Measurements from ENCODE around the gene P2RX3.
"Not testable (repeated sequence)": the region's sequence is repeated elsewhere in the genome, so short reads cannot be mapped to it uniquely, and the experiment has no call there.

P2RX3 gene

GRCh38 chr11:57403003-57403801, 65.0 kb downstream of the P2RX3 start:
- not testable (repeated sequence) for DNase-seq

GRCh38 chr11:57403802-57404147, 65.6 kb downstream of the P2RX3 start:
- no peak for DNase-seq

- DNase-seq, result no peak
Observed at GRCh38 chr11:57405271-57405860, 67.2 kb downstream of the P2RX3 start.

- DNase-seq, result no peak
Observed at GRCh38 chr11:57406337-57406904, 68.3 kb downstream of the P2RX3 start.

GRCh38 chr11:57407010-57407920, 69.1 kb downstream of the P2RX3 start:
- no peak for DNase-seq

- no peak for DNase-seq
Observed at GRCh38 chr11:57407941-57408475, 69.9 kb downstream of the P2RX3 start.

- DNase-seq, result no peak
Observed at GRCh38 chr11:57408771-57409170, 70.6 kb downstream of the P2RX3 start.

GRCh38 chr11:57409321-57410100, 71.4 kb downstream of the P2RX3 start:
- no peak for DNase-seq

- DNase-seq, result no peak
Observed at GRCh38 chr11:57410287-57410686, 72.1 kb downstream of the P2RX3 start.

GRCh38 chr11:57413681-57414080, 75.5 kb downstream of the P2RX3 start:
- DNase-seq, result no peak

- no peak for DNase-seq
Observed at GRCh38 chr11:57414612-57415212, 76.6 kb downstream of the P2RX3 start.

GRCh38 chr11:57416436-57416835, 78.3 kb downstream of the P2RX3 start:
- DNase-seq, result no peak

GRCh38 chr11:57417056-57417455, 78.9 kb downstream of the P2RX3 start:
- DNase-seq, result no peak

GRCh38 chr11:57418131-57418530, 80.0 kb downstream of the P2RX3 start:
- no peak for DNase-seq

GRCh38 chr11:57419146-57419545, 81.0 kb downstream of the P2RX3 start:
- no peak for DNase-seq

- DNase-seq, result no peak
Observed at GRCh38 chr11:57421066-57421465, 82.9 kb downstream of the P2RX3 start.

GRCh38 chr11:57421805-57422204, 83.7 kb downstream of the P2RX3 start:
- no peak for DNase-seq
